ENCODE results near the gene DOCK6.
A peak's percentile ranks its signal among the peaks of the same experiment; 100 is the strongest.

DOCK6 gene

GRCh38 chr19:11244846-11245589 lies 17.3 kb downstream of the DOCK6 start:
- no peak for DNase-seq (ENCODE audit: low read depth in 2 of 2)

DNA sequence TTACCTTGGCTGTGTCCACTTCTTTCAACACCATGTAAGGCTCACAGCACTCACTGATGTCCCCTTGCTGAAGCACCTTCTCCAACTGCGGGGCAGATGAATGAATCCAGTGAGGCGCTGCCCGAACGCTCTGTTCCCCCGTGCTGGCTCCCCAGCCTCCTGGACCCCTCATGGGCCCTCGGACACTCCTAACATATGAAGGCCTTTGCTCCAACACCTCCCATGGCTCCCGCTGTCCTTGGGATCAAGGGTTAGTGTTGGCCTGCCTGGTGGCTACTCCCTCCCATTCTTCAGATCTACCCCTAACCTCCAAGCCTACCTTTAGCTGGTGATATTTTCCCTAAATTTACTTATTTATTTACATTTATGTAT lies 18.5 kb downstream of the DOCK6 start:
- no peak for DNase-seq (ENCODE audit: low read depth in 2 of 2)

GRCh38 chr19:11242864-11243797 lies 19.2 kb downstream of the DOCK6 start:
- DNase-seq (ENCODE audit: low read depth in 2 of 2), result peak; percentile 76 to 90

DNA sequence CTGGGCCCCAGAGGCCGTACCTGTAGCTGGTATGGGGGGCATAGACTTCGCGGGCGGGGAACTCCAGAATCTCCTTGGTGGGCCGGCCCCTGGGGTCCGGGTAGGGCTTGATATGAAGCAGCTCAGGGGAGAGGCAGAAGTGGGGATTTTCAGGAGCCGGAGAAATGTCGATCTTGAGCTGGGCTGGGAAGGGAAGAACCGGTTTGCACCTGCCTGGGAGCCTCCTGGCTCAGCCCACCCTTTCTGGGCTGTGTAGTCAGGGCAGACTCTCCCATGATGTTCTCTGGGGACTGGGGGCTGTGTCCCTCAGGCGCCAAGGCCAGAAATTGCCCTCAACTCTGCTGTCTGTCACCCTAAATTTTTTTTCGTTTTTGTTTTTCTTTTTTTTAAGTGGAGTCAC lies 20.3 kb downstream of the DOCK6 start:
- DNase-seq (ENCODE audit: low read depth in 2 of 2), result no peak

DNA sequence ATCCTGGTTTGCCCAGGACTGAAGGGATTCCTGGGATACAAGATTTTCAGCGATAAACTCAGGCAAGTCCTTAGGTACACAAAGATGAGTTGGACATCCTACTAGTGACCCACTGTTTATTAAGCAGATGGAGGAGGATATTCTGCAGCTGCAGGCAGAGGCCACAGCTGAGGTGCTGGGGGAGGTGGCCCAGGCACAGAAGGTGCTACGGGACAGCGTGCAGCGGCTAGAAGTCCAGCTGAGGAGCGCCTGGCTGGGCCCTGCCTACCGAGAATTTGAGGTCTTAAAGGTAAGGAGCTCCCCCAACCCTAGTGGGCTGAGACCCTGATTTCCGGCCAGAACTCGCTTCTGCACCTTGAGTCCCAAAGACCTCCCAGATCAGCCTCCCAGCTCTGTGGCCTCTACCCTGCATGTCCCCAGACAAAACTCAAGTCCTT lies 22.3 kb downstream of the DOCK6 start:
- no peak for DNase-seq (ENCODE audit: low read depth in 2 of 2)

- no peak for DNase-seq (ENCODE audit: low read depth in 2 of 2)
Observed at GRCh38 chr19:11239377-11240000, 22.8 kb downstream of the DOCK6 start, which contains the start of gene ANGPTL8. Gene ANGPTL8 (plus strand): TSS chr19:11239619. CDS start chr19:11239638, 19 bp downstream.

DNA sequence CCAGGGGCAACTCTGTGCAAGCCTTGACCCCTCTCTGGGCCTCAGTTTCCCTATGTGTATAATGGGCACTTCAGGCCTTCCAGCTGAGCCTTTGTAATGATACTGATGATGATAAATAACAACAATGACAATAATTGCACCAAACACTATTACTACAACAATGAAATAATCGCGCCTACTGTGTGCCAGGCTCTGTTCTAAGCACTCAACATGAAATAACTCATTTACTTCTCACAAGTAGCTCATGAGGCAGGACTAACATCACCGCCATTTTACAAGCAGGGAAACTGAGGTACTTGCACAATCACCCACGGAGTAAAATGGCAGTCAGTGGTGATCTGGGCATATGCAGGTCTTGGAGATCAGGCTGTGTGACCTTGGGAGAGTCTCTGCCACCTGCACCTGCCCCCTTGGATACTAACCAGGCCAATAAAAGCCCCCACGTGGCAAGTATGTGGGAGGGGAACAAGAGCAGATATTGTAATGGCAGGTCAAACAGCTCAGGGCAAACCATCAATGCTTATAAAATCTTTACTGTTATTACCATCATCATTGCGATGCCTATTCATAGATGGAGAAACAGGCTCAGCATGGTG lies 23.4 kb downstream of the DOCK6 start:
- DNase-seq (ENCODE audit: low read depth in 2 of 2), result no peak

GRCh38 chr19:11238041-11238440 lies 24.3 kb downstream of the DOCK6 start:
- no peak for DNase-seq (ENCODE audit: low read depth in 2 of 2)

DNA sequence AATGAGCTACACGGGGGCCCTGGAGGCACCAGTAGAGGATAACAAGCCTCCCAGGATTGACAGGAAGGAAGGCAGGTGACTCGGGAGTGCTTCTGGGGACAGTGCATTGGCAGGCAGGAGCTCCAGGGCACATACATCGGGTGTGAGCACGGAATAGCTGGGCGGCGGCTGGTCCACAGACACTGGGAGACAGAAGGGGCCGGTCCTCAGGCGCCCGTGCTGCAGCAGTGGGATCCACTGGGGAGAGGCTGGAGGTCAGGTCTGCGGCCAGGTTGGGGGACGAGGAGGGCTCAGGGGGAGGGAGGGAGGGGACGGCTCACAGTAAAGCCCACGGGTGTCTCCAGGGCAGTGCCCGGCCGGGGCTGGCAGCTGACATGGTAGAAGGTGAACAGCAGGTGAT lies 25.0 kb downstream of the DOCK6 start:
- no peak for DNase-seq (ENCODE audit: low read depth in 2 of 2)

- DNase-seq (ENCODE audit: low read depth in 2 of 2), result no peak
Observed at GRCh38 chr19:11236324-11237301, 25.7 kb downstream of the DOCK6 start.

GRCh38 chr19:11234486-11235075 lies 27.7 kb downstream of the DOCK6 start:
- DNase-seq (ENCODE audit: low read depth in 2 of 2), result no peak

- DNase-seq (ENCODE audit: low read depth in 2 of 2), result no peak
Observed at GRCh38 chr19:11233073-11233472, 29.3 kb downstream of the DOCK6 start.

GRCh38 chr19:11232555-11232954 lies 29.8 kb downstream of the DOCK6 start:
- no peak for DNase-seq (ENCODE audit: low read depth in 2 of 2)

DNA sequence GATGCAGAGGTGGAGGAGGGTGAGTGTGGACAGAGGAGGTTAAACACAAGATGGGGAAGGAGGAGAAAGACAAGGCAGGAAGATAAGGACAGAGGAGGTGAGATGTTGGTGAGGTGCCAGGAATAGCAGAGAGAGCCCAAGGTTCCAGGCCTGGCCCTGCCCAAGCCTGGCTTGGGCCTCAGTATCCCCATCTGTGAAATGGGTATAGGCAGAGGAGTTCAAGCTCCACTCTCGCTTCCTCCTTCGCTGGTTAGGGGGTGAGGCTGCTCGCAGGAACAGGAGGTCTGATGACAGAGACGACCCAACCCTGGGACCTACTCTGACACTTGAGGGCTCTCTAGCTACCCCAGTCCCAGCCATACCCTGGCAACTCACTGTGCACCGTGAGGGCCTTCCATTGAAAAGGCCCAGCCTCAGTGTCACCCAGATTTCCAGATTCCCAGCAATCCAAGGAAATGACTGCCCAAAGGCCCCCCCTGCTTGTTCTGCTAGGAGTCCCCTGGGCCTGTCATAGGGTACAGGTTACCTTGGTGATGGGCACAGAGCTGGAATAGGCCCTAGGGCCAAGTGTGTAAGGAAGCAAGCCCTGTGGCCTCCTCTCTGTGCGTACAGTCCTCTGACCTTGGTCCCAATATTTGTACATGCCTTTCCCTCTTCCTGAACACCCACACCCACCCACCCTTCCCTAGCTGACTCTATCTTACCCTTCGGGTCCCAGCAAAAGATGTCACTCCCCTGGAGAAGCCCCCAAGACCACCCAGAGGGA lies 31.5 kb downstream of the DOCK6 start:
- no peak for DNase-seq (ENCODE audit: low read depth in 2 of 2)

DNA sequence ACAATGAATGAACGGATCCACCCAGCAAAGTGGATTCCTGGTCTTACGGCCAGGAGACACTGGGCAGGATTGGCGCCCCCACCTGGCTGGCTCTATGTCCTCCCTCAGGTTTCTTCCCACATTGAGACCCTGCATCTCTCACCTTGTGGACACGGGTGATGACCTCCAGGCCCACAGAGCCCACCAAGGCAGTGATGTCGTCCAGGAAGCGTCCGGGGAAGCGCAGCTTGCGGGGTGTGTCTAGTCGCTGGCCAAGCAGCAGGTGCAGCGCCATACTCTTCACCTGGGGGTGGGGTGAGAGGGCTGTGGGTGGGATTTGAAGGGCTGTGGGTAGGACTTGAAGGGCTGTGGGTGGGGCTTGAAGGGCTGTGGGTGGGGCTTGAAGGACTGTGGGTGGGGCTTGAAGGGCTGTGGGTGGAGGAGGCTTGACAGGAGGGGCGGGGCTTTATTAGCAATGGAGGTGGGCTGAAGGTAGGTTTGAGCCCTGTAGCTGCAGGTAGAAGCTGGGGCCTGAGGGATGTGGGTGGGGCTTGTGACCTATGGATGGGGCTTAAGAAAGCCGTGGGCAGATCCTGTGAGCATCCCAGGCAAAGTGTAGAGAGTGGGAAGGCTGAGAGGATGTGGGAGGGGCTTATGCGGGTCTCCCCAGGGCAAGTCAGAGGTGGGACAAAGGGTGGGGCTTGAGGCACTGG lies 35.0 kb downstream of the DOCK6 start:
- DNase-seq (ENCODE audit: low read depth in 2 of 2), result peak; percentile 7 to 13

DNA sequence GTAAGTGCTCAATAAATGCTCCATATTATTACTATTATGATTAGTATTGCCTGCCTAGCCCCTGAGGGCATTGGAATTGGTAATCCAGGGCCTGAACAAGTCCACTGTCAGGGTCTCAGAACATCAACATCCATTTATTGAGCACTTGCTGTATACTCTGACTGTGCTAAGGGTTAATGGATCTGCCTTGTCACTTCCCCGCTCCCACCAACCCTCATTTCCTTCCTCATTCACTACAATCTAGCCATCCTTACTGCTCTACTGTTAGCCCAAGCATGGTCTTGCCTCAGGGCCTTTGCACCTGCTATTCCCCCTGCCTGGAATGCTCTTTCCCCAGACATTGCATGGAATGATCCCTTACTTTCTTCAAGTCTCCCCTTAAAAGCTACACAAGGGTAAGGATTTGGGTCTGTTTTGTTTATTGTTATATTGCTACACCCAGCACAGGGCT lies 35.6 kb downstream of the DOCK6 start:
- no peak for DNase-seq (ENCODE audit: low read depth in 2 of 2)

DNA sequence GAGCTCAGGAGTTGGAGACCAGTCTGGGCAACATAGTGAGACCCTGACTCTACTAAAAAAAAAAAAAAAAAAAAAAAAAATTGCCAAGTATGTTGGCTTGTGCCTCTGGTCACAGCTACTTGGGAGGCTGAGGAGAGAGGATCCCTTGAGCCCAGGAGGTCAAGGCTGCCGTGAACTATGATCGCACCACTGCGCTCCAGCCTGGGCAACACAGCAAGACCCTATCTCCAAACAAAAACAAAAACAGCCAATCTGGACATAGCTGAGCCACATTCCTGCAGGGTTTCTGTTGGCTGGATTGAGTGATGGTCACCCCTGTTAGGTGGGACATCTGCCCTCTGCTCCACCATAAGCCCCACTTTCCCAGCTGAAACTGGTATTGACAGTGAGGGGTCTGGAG lies 36.5 kb downstream of the DOCK6 start:
- no peak for DNase-seq (ENCODE audit: low read depth in 2 of 2)

GRCh38 chr19:11225172-11225571 lies 37.2 kb downstream of the DOCK6 start:
- no peak for DNase-seq (ENCODE audit: low read depth in 2 of 2)

- DNase-seq (ENCODE audit: low read depth in 2 of 2), result no peak
Observed at GRCh38 chr19:11224429-11224828, 37.9 kb downstream of the DOCK6 start.
